NCI-H2196 (cell line): ENCODE results near the gene SPRED3.

Experiments
- DNase-seq: peaks from one replicate; lab custom pipeline; 2025; ENCODE audit not compliant: unreplicated experiment; lab: John Stamatoyannopoulos, UW

Gene SPRED3

DNA sequence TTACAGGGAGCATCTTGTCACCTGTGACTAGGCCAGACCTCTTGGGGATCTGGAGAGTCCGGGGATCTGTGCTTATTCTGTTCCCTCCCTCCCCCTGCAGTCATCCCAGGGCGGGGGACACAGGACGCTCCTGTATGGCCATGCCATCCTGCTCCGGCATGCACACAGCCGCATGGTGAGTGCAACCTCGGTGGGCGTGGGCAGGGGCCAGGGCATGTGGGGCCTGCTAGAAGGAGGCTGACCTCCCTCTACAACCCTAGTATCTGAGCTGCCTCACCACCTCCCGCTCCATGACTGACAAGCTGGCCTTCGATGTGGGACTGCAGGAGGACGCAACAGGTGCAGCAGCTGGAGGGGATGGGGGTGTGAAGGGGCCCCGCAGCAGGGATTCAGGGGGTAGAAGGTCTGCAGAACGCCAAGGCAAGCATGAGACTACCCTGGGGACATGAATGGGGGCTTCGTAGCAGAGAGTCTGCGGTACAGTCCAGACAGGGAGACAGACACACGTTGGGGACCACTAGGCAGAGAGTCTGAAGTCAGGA lies 55.0 kb downstream of the SPRED3 start:
- no peak for DNase-seq

DNA sequence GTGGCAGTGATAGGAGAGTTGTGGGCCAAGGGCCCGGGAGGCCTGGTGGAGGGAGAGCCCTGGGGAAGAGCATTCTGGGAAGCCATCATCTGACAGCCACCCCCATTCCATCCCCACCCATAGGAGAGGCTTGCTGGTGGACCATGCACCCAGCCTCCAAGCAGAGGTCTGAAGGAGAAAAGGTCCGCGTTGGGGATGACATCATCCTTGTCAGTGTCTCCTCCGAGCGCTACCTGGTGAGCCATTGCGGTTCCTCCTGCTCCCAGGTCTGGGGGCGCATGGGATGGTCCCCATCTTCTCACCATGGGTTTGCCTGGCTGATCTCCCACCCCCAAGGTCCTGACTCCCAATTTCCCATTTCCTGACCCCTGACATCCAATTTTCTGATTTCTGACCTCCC lies 55.5 kb downstream of the SPRED3 start:
- no peak for DNase-seq

DNA sequence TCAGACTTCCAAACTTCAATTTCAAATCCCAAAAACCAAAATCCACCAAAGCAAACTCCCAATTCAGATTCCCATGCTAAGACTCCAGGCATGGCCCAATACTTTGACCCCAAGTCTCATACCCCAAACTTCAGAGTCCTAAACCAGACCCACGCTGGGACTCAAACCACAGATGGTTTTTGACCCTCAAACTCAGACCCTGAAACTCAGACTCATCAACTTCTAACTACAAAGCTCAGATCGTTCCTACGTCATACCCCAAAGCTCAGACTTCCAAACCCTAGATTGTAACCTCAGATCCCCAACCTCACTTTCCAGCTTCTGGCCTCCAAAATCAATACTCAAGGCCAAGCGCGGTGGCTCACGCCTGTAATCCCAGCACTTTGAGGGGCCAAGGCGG lies 56.9 kb downstream of the SPRED3 start:
- no peak for DNase-seq

DNA sequence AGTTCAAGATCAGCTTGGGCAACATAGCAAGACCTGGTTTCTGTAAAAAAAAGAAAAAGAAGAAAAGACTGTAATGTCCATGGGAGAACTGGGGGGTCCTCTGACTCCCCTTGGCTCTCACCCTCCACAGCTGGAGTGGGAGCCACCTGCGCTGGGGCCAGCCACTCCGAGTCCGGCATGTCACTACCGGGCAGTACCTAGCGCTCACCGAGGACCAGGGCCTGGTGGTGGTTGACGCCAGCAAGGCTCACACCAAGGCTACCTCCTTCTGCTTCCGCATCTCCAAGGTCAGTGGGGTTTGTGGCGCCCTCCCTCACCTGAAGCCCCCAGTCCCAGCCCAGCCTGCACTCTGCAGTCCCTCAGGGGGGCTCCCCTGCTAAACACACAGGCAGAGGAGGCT lies 59.7 kb downstream of the SPRED3 start:
- no peak for DNase-seq
